ENCODE results near the gene MPZL2. TPM values are rescaled to one million over a fixed set of nuclear protein-coding genes. Genes with fewer than 3 reads are reported as not detected.

The MPZL2 gene
- total RNA-seq, 1 experiment from 2014 or later: 0.26 TPM

DNA sequence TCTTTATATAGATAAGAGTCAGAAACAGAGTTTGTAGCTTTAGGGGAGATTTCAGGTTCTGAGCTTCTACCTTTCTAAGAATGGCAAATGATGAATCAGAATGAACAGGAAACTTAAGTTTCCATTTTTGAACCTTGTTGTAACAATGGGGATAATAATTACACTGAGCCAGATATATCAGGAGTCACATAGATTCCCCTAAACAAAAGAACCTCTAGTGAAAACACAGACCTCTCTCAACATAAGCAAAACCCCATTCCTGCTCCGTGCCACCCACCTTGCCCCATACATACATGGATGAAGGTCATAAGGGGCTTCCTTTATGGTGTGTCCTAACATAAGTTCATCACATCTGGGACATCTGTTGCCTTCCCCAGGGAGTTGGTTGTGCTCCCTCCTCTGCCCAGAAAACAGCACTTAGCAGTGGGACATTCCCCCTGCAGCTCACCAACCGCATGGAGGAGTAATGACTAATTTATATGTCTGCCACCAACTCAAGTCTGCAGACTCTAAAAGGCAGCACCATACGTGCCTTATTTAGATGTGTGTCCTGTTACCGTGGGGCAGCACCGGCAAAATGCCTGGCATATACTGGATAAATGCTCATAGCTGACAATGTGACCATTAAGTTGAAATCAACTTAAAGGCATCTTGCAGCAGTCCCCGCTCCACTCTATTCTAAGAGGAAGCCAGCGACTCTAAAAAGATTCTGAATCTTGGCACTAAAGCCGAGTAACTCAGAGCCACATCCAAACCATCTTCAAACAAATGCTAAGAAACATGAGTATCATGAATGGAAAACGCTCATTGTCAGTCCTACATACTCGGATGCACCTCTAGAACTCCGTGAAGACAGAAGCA lies 47.2 kb downstream of the MPZL2 start:
- H2BK12ac ChIP-seq (ENCODE audit: insufficient read length, low read depth, low read length): no peak overlapping the region
- TF ChIP-seq, protein P1, sequence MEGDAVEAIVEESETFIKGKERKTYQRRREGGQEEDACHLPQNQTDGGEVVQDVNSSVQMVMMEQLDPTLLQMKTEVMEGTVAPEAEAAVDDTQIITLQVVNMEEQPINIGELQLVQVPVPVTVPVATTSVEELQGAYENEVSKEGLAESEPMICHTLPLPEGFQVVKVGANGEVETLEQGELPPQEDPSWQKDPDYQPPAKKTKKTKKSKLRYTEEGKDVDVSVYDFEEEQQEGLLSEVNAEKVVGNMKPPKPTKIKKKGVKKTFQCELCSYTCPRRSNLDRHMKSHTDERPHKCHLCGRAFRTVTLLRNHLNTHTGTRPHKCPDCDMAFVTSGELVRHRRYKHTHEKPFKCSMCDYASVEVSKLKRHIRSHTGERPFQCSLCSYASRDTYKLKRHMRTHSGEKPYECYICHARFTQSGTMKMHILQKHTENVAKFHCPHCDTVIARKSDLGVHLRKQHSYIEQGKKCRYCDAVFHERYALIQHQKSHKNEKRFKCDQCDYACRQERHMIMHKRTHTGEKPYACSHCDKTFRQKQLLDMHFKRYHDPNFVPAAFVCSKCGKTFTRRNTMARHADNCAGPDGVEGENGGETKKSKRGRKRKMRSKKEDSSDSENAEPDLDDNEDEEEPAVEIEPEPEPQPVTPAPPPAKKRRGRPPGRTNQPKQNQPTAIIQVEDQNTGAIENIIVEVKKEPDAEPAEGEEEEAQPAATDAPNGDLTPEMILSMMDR (conservative IDR thresholded peaks at IDR 0.05): no peak
- no peaks in the 10 kb centered on the region for H3K9me3 ChIP-seq (ENCODE audit: control insufficient read depth, low read depth, low read length)
- Mint-ChIP-seq H3K27ac (no peak overlapping the region), H3K4me3 (no peak overlapping the region), H3K36me3 (ENCODE audit: insufficient read depth in 1 of 3, low read depth in 3 of 3) (peaks cover 0 to 6% (median 0%) of the 10 kb centered on the region in 3 experiments; a peak in 3 of 7 replicates), H3K4me1 (peaks cover 29% of the 10 kb centered on the region in 2 experiments), H3K27me3 (ENCODE audit: low read depth) (peaks cover 14% of the 10 kb centered on the region), H3K9me3 (peaks cover 0 to 6% of the 10 kb centered on the region in 2 experiments; a peak in 3 of 5 replicates)
- H3K27me3 ChIP-seq (ENCODE audit: insufficient read depth, low read length): no peaks in the 10 kb centered on the region
- H2AK5ac ChIP-seq (ENCODE audit: insufficient read length, low read length): no peak overlapping the region
- no peak for DNase-seq
- no peak overlapping the region for H2BK20ac ChIP-seq (ENCODE audit: low read depth, low read length, poor library complexity, severe bottlenecking)
- no peak overlapping the region for H2AFZ ChIP-seq (ENCODE audit: low read length)
- WGBS (ENCODE audit: extremely low coverage, insufficient read length, low lambda C conversion rate): no CpG with 5 or more reads among the region's 11 CpGs
- H3K4me2 ChIP-seq (ENCODE audit: insufficient read depth, insufficient read length, low read length): no peak overlapping the region
- no peak overlapping the region for H3K9ac ChIP-seq (ENCODE audit: extremely low read depth, insufficient read length, low read length)
- no peak overlapping the region for H4K91ac ChIP-seq (ENCODE audit: insufficient read length, low read depth, low read length)
- H3K4ac ChIP-seq (ENCODE audit: low read depth, low read length): no peak overlapping the region
- H3K79me1 ChIP-seq (ENCODE audit: insufficient read depth, low read depth, low read length, poor library complexity, severe bottlenecking): no peaks in the 10 kb centered on the region
- H2BK120ac ChIP-seq (ENCODE audit: low read depth, low read length, poor library complexity, severe bottlenecking): no peak overlapping the region
- no peak overlapping the region for H4K5ac ChIP-seq (ENCODE audit: insufficient read length, low read depth, low read length)
- no peak overlapping the region for H4K8ac ChIP-seq (replicated peaks; ENCODE audit: insufficient read length, low read depth, low read length)
- no peak overlapping the region for H3K27ac ChIP-seq (ENCODE audit: insufficient read length, low read depth, low read length)
- H3K14ac ChIP-seq (ENCODE audit: insufficient read depth, low read length): no peak overlapping the region
- no peak overlapping the region for H3K23ac ChIP-seq (ENCODE audit: insufficient read length, low read depth, low read length)
- H3K23me2 ChIP-seq (ENCODE audit: insufficient read length, low read depth, low read length, poor library complexity, severe bottlenecking): no peaks in the 10 kb centered on the region
- H3K56ac ChIP-seq (ENCODE audit: insufficient read length, low read depth, low read length): no peak overlapping the region
- no peak overlapping the region for H2BK15ac ChIP-seq (ENCODE audit: low read depth, low read length)
- H3T11ph ChIP-seq (ENCODE audit: low read length): no peak overlapping the region
- no peak overlapping the region for H2BK5ac ChIP-seq (ENCODE audit: insufficient read length, low read length)
- no peaks in the 10 kb centered on the region for H4K20me1 ChIP-seq (ENCODE audit: control insufficient read depth, insufficient read depth, insufficient read length)
- no peak overlapping the region for H3K18ac ChIP-seq (ENCODE audit: insufficient read length, low read depth, low read length)
- no peaks in the 10 kb centered on the region for H3K79me2 ChIP-seq (ENCODE audit: insufficient read depth, low read length)
- peaks cover 18% of the 10 kb centered on the region for H3K4me1 ChIP-seq (ENCODE audit: insufficient read depth, low read length)

Measured in H9 (cell line).